Liver (tissue), 9 donors: ENCODE results near the gene C18orf32. TPM values are rescaled to one million over a fixed set of nuclear protein-coding genes. Genes with fewer than 3 reads are reported as not detected.
"Not testable (repeated sequence)": the region's sequence is repeated elsewhere in the genome, so short reads cannot be mapped to it uniquely, and the experiment has no call there.

Experiments
- DNase-seq: peaks from one replicate; pipeline ENCODE4 v3.0.0-alpha.2; 2017; ENCODE audit warnings: low spot score
- H3K27ac ChIP-seq, 2 donors: one replicate each; pipeline ENCODE4 v1.7.0; 2013; ENCODE audit warnings: inconsistent platforms in 2 of 2, low read length in 2 of 2, control low read depth in 1 of 2, low read depth in 1 of 2, mild to moderate bottlenecking in 1 of 2
- H3K27me3 ChIP-seq, 4 donors: one replicate each; pipeline versions ENCODE4 v1.6.1 to v1.7.0; 2013; ENCODE audit warnings: low read length in 3 of 4, inconsistent platforms in 1 of 4, mild to moderate bottlenecking in 1 of 4, moderate library complexity in 1 of 4; ENCODE audit not compliant: control insufficient read depth in 4 of 4, insufficient read depth in 4 of 4
- H3K36me3 ChIP-seq, 4 donors: one replicate each; pipeline versions ENCODE4 v1.6.1 to v1.7.0; 2013; ENCODE audit warnings: low read length in 3 of 4, mild to moderate bottlenecking in 3 of 4, low read depth in 1 of 4, moderate library complexity in 1 of 4; ENCODE audit not compliant: control insufficient read depth in 4 of 4, insufficient read depth in 3 of 4
- H3K4me1 ChIP-seq, 4 donors: one replicate each; pipeline versions ENCODE4 v1.6.1 to v1.7.0; 2013; ENCODE audit warnings: low read length in 3 of 4, mild to moderate bottlenecking in 3 of 4, moderate library complexity in 1 of 4; ENCODE audit not compliant: control insufficient read depth in 4 of 4, insufficient read depth in 4 of 4
- H3K4me3 ChIP-seq, 3 donors: one replicate each; pipeline versions ENCODE4 v1.6.1 to v1.7.0; 2013; ENCODE audit warnings: low read length in 3 of 3, control low read depth in 1 of 3, low read depth in 1 of 3, mild to moderate bottlenecking in 1 of 3
- H3K9ac ChIP-seq, 2 donors: one replicate each; pipeline ENCODE4 v1.7.0; 2013; ENCODE audit warnings: low read length in 2 of 2, mild to moderate bottlenecking in 2 of 2, moderate library complexity in 2 of 2, control low read depth in 1 of 2, low read depth in 1 of 2
- H3K9me3 ChIP-seq, 4 donors: one replicate each; pipeline versions ENCODE4 v1.6.1 to v1.7.0; 2013; ENCODE audit warnings: low read length in 3 of 4; ENCODE audit not compliant: control insufficient read depth in 4 of 4
- ATF3 ChIP-seq: IDR thresholded peaks from 2 replicates; pipeline ENCODE4 v1.6.1; 2016; ENCODE audit warnings: antibody characterized with exemption
- CTCF ChIP-seq: fragments of 150-350 bp; IDR thresholded peaks from 2 replicates; pipeline ENCODE4 v1.5.1; 2017; ENCODE audit warnings: improper control_type of control experiment, low read depth, low read length; ENCODE audit not compliant: missing input control
- EGR1 ChIP-seq, 2 donors: IDR thresholded peaks; 2 replicates each; pipeline ENCODE4 v1.6.1; 2016 to 2018; ENCODE audit warnings: antibody characterized with exemption in 2 of 2, low read depth in 2 of 2
- FOXA1 ChIP-seq: IDR thresholded peaks from 2 replicates; pipeline ENCODE4 v1.6.1; 2016; ENCODE audit warnings: antibody characterized with exemption
- FOXA2 ChIP-seq: IDR thresholded peaks from 2 replicates; pipeline ENCODE4 v1.6.1; 2016; ENCODE audit warnings: antibody characterized with exemption
- GABPA ChIP-seq, 2 donors: IDR thresholded peaks in 1 of 2; conservative IDR thresholded peaks in 1 of 2; 2 replicates each; pipeline ENCODE4 v1.6.1; 2016; ENCODE audit warnings: antibody characterized with exemption in 2 of 2, mild to moderate bottlenecking in 1 of 2, moderate library complexity in 1 of 2
- HNF4A ChIP-seq, 2 donors: conservative IDR thresholded peaks; 2 replicates each; pipeline ENCODE4 v1.6.1; 2016; ENCODE audit warnings: antibody characterized with exemption in 2 of 2, mild to moderate bottlenecking in 2 of 2
- HNF4G ChIP-seq: IDR thresholded peaks from 2 replicates; pipeline ENCODE4 v1.6.1; 2016; ENCODE audit warnings: antibody characterized with exemption
- JUND ChIP-seq, 2 donors: IDR thresholded peaks; 2 replicates each; pipeline ENCODE4 v1.6.1; 2016; ENCODE audit warnings: antibody characterized with exemption in 2 of 2
- NR2F2 ChIP-seq: IDR thresholded peaks from 2 replicates; pipeline ENCODE4 v1.6.1; 2016; ENCODE audit warnings: antibody characterized with exemption
- RAD21 ChIP-seq, 2 donors: IDR thresholded peaks; 2 replicates each; pipeline ENCODE4 v1.6.1; 2016; ENCODE audit warnings: antibody characterized with exemption in 2 of 2, mild to moderate bottlenecking in 2 of 2
- RXRA ChIP-seq, 2 donors: IDR thresholded peaks; 2 replicates each; pipeline ENCODE4 v1.6.1; 2017 to 2018; ENCODE audit warnings: antibody characterized with exemption in 2 of 2, mild to moderate bottlenecking in 1 of 2
- SP1 ChIP-seq: IDR thresholded peaks from 2 replicates; pipeline ENCODE4 v1.6.1; 2018; ENCODE audit warnings: antibody characterized with exemption, mild to moderate bottlenecking
- TAF1 ChIP-seq: conservative IDR thresholded peaks from 2 replicates; pipeline ENCODE4 v1.6.1; 2016; ENCODE audit warnings: antibody characterized with exemption, mild to moderate bottlenecking
- YY1 ChIP-seq: IDR thresholded peaks from 2 replicates; pipeline ENCODE4 v1.6.1; 2016; ENCODE audit warnings: antibody characterized with exemption, mild to moderate bottlenecking
- WGBS: extraction: QIAGEN DNeasy Blood & Tissue Kit; methylation state at CpG from one replicate; pipeline ENCODE4 v1.1.7; 2013; 5-methylcytosine and 5-hydroxymethylcytosine counted together
- polyA plus RNA-seq, 2 donors: library from polyadenylated mRNA; stranded (reverse) in 1 of 2; unstranded in 1 of 2; fragments of 200-250 nt in 1 of 2; fragments of >200 nt in 1 of 2; fragmentation: Nextera tagmentation in 1 of 2; extraction: Ambion mirVana in 1 of 2; gene quantifications; one replicate each; pipeline versions ENCODE4 v1.2.1 to v1.2.3, GENCODE V29; 2013 to 2015
- total RNA-seq, 2 donors: library from RNA; depleted of rRNA; stranded (reverse); fragments of >200 nt; gene quantifications; one replicate each; pipeline ENCODE4 v1.2.3, GENCODE V29; 2014
- TF ChIP-seq, protein P1 (sequence below): IDR thresholded peaks from 2 replicates; pipeline ENCODE4 v1.6.1; 2016; ENCODE audit warnings: antibody characterized with exemption
- TF ChIP-seq, protein P2 (sequence below): IDR thresholded peaks from 2 replicates; pipeline ENCODE4 v1.6.1; 2016; ENCODE audit warnings: antibody characterized with exemption, mild to moderate bottlenecking
- TF ChIP-seq, protein P3 (sequence below): IDR thresholded peaks from 2 replicates; pipeline ENCODE4 v1.6.1; 2016; ENCODE audit warnings: antibody characterized with exemption
- donor health status: healthy.
- donor health status: healthy.
- donor health status: healthy.
- donor health status: healthy.
- donor health status: healthy.

C18orf32 gene
- total and polyA plus RNA-seq, 4 donors, result 12.4 to 63.2 (median 29.8) TPM

- Histone ChIP-seq H3K9ac (no peak overlapping the region), H3K36me3 (no peaks in the 10 kb centered on the region), H3K4me3 (no peak overlapping the region), H3K27ac (no peak overlapping the region), H3K27me3 (no peaks in the 10 kb centered on the region), H3K9me3 (no peaks in the 10 kb centered on the region), H3K4me1 (peaks cover 0 to 6% (median 4%) of the 10 kb centered on the region in 4 donors)
- 38% methylated on average over 12 of the region's 12 CpGs for WGBS
- peak; percentile 49 for DNase-seq
- TF ChIP-seq RXRA (IDR thresholded peaks at IDR 0.05) (no peak), CTCF (peak; percentile 85), SP1 (no peak), FOXA2 (no peak), RAD21 (IDR thresholded peaks at IDR 0.05) (peak; percentile 90 to 93)
Observed at GRCh38 chr18:49510393-49511115, 23.5 kb upstream of the C18orf32 start.

- H3K27ac ChIP-seq, H3K27me3 ChIP-seq, H3K9me3 ChIP-seq, H3K36me3 ChIP-seq, H3K9ac ChIP-seq, H3K4me3 ChIP-seq, H3K4me1 ChIP-seq, DNase-seq: not testable (repeated sequence)
- WGBS, result 94% methylated on average over 5 of the region's 5 CpGs
Observed at GRCh38 chr18:49506438-49506837, 19.4 kb upstream of the C18orf32 start.

DNA sequence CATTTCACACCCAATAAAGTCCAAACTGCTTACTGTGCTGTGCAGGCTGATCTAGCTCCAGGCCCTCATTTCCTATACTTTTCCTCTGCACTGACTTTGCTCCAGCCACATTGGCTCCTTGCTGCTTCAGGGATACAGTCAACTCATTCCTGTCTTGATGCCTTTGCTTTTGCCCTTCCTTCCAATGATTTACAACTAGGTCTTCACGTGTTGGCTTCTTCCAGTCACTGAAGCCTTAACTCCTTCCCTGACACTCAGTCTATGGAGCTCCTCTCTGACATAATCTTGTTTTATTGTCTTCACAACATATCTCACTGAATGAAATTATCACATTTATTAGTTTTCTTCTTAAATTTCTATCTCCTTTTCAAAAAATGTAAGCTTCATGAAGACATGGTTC is 16.9 kb upstream of the C18orf32 start:
- Histone ChIP-seq H3K27ac (no peak overlapping the region), H3K27me3 (no peaks in the 10 kb centered on the region), H3K9me3 (no peaks in the 10 kb centered on the region), H3K4me3 (no peak overlapping the region), H3K4me1 (no peaks in the 10 kb centered on the region), H3K36me3 (no peaks in the 10 kb centered on the region), H3K9ac (no peak overlapping the region)
- TF ChIP-seq RAD21 (IDR thresholded peaks at IDR 0.05) (no peak), ATF3 (no peak), HNF4A (conservative IDR thresholded peaks at IDR 0.05) (no peak), GABPA (IDR thresholded peaks at IDR 0.05 in 1 of 2, conservative IDR thresholded peaks at IDR 0.05 in 1 of 2) (no peak), JUND (IDR thresholded peaks at IDR 0.05) (no peak), TAF1 (no peak), CTCF (no peak), RXRA (IDR thresholded peaks at IDR 0.05) (no peak), FOXA1 (no peak), HNF4G (no peak), FOXA2 (no peak), SP1 (no peak), YY1 (no peak), EGR1 (IDR thresholded peaks at IDR 0.05; ENCODE audit: low read depth in 2 of 2) (no peak), NR2F2 (no peak)
- TF ChIP-seq, protein P1, sequence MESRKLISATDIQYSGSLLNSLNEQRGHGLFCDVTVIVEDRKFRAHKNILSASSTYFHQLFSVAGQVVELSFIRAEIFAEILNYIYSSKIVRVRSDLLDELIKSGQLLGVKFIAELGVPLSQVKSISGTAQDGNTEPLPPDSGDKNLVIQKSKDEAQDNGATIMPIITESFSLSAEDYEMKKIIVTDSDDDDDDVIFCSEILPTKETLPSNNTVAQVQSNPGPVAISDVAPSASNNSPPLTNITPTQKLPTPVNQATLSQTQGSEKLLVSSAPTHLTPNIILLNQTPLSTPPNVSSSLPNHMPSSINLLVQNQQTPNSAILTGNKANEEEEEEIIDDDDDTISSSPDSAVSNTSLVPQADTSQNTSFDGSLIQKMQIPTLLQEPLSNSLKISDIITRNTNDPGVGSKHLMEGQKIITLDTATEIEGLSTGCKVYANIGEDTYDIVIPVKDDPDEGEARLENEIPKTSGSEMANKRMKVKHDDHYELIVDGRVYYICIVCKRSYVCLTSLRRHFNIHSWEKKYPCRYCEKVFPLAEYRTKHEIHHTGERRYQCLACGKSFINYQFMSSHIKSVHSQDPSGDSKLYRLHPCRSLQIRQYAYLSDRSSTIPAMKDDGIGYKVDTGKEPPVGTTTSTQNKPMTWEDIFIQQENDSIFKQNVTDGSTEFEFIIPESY, result no peak
- TF ChIP-seq, protein P2, sequence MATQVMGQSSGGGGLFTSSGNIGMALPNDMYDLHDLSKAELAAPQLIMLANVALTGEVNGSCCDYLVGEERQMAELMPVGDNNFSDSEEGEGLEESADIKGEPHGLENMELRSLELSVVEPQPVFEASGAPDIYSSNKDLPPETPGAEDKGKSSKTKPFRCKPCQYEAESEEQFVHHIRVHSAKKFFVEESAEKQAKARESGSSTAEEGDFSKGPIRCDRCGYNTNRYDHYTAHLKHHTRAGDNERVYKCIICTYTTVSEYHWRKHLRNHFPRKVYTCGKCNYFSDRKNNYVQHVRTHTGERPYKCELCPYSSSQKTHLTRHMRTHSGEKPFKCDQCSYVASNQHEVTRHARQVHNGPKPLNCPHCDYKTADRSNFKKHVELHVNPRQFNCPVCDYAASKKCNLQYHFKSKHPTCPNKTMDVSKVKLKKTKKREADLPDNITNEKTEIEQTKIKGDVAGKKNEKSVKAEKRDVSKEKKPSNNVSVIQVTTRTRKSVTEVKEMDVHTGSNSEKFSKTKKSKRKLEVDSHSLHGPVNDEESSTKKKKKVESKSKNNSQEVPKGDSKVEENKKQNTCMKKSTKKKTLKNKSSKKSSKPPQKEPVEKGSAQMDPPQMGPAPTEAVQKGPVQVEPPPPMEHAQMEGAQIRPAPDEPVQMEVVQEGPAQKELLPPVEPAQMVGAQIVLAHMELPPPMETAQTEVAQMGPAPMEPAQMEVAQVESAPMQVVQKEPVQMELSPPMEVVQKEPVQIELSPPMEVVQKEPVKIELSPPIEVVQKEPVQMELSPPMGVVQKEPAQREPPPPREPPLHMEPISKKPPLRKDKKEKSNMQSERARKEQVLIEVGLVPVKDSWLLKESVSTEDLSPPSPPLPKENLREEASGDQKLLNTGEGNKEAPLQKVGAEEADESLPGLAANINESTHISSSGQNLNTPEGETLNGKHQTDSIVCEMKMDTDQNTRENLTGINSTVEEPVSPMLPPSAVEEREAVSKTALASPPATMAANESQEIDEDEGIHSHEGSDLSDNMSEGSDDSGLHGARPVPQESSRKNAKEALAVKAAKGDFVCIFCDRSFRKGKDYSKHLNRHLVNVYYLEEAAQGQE, result no peak
- TF ChIP-seq, protein P3, sequence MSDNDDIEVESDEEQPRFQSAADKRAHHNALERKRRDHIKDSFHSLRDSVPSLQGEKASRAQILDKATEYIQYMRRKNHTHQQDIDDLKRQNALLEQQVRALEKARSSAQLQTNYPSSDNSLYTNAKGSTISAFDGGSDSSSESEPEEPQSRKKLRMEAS, result no peak
- DNase-seq, result no peak
- WGBS, result 53% methylated on average over 1 of the region's 1 CpG
